H1 (cell line): ENCODE data around the gene OR10H5. TPM values are rescaled to one million over a fixed set of nuclear protein-coding genes. Genes with fewer than 3 reads are reported as not detected.

Source experiments
- CTCF ChIA-PET: fragments of 300-600 bp; sonication (Branson Sonifier 250); formaldehyde crosslinking; loops from one replicate; lab custom pipeline; 2021; ENCODE audit not compliant: partially characterized antibody; lab: Charles Lee
- POLR2A ChIA-PET: fragments of 300-600 bp; sonication (Branson Sonifier 250); formaldehyde crosslinking; loops from one replicate; lab custom pipeline; 2021; ENCODE audit warnings: inconsistent platforms; ENCODE audit not compliant: partially characterized antibody; lab: Charles Lee
- DNase-seq, 2 experiments: peaks; one replicate each; pipeline versions ENCODE4 v3.0.0 to v3.0.0-alpha.2; 2010 to 2022; ENCODE audit warnings: low spot score in 2 of 2, low read depth in 1 of 2, mixed read lengths in 1 of 2
- FAIRE-seq: peaks from 2 replicates; lab custom pipeline; 2011; peaks lifted over from hg19 to GRCh38; lab: Jason Lieb, UNC
- H2AFZ ChIP-seq: 2 replicates; pipeline ENCODE4 v1.8.1; 2012; ENCODE audit warnings: low read length, inconsistent platforms
- H2AK5ac ChIP-seq: 2 replicates; pipeline ENCODE4 v1.6.1; 2013; ENCODE audit warnings: low read depth, low read length
- H2BK120ac ChIP-seq: replicated peaks from 2 replicates; pipeline ENCODE3; 2013; ENCODE audit warnings: low read depth, low read length, inconsistent platforms
- H2BK12ac ChIP-seq: 2 replicates; pipeline ENCODE4 v1.6.1; 2013; ENCODE audit warnings: low read depth, low read length
- H2BK15ac ChIP-seq: 2 replicates; pipeline ENCODE4 v1.6.1; 2013; ENCODE audit warnings: low read length
- H2BK20ac ChIP-seq: 2 replicates; pipeline ENCODE4 v1.6.1; 2013; ENCODE audit warnings: low read length
- H2BK5ac ChIP-seq: 2 replicates; pipeline ENCODE4 v1.6.1; 2013; ENCODE audit warnings: low read depth, low read length
- H3K14ac ChIP-seq: 2 replicates; pipeline ENCODE4 v1.6.1; 2013; ENCODE audit warnings: inconsistent platforms; ENCODE audit not compliant: insufficient read length
- H3K18ac ChIP-seq: 2 replicates; pipeline ENCODE4 v1.6.1; 2013; ENCODE audit warnings: low read length; ENCODE audit errors: extremely low read depth
- H3K23ac ChIP-seq: 2 replicates; pipeline ENCODE4 v1.6.1; 2013; ENCODE audit warnings: inconsistent platforms; ENCODE audit not compliant: insufficient read length
- H3K23me2 ChIP-seq: 2 replicates; pipeline ENCODE4 v1.6.1; 2013; ENCODE audit warnings: low read depth, low read length
- H3K27ac ChIP-seq: 2 replicates; pipeline ENCODE4 v1.6.1; 2011; ENCODE audit warnings: low read depth, low read length, inconsistent platforms
- H3K27me3 ChIP-seq, 4 experiments: replicated peaks in 1 of 4; 1 replicate in 1 of 4; 2 replicates in 3 of 4; pipeline versions ENCODE4 v1.6.1 to v1.8.1; 2011 to 2013; ENCODE audit warnings: low read length in 3 of 4, mild to moderate bottlenecking in 3 of 4, inconsistent platforms in 2 of 4, mixed read lengths in 2 of 4, moderate library complexity in 1 of 4; ENCODE audit not compliant: control insufficient read depth in 3 of 4, insufficient read depth in 3 of 4; ENCODE audit errors: extremely low read depth in 1 of 4
- H3K36me3 ChIP-seq, 4 experiments: 2 replicates each; pipeline versions ENCODE4 v1.6.1 to v1.8.1; 2011 to 2013; ENCODE audit warnings: mild to moderate bottlenecking in 4 of 4, low read length in 3 of 4, moderate library complexity in 2 of 4, control low read depth in 1 of 4, inconsistent platforms in 1 of 4; ENCODE audit not compliant: insufficient read depth in 4 of 4, control insufficient read depth in 2 of 4
- H3K4ac ChIP-seq: replicated peaks from 2 replicates; pipeline ENCODE3; 2013; ENCODE audit warnings: low read length, low read depth, mixed read lengths, inconsistent platforms; ENCODE audit not compliant: insufficient read length
- H3K4me1 ChIP-seq, 4 experiments: replicated peaks in 1 of 4; 1 replicate in 1 of 4; 2 replicates in 3 of 4; pipeline versions ENCODE4 v1.6.1 to v1.8.1; 2011 to 2013; ENCODE audit warnings: low read length in 3 of 4, inconsistent platforms in 2 of 4, mixed read lengths in 1 of 4; ENCODE audit not compliant: insufficient read depth in 4 of 4, control insufficient read depth in 3 of 4
- H3K4me2 ChIP-seq, 2 experiments: 2 replicates each; pipeline versions ENCODE4 v1.6.1 to v1.8.1; 2011 to 2013; ENCODE audit warnings: low read depth in 2 of 2, low read length in 2 of 2, control low read depth in 1 of 2, inconsistent platforms in 1 of 2, mild to moderate bottlenecking in 1 of 2; ENCODE audit not compliant: insufficient read depth in 1 of 2
- H3K4me3 ChIP-seq, 4 experiments: fragments of 200-600, 300-600 bp in 1 of 4; sonication (generic), shearing (Covaris generic), sonication (Bioruptor Twin) in 1 of 4; 2 replicates each; pipeline versions ENCODE4 v1.5.1 to v1.8.1; 2011 to 2016; ENCODE audit warnings: low read length in 4 of 4, low read depth in 3 of 4, control low read depth in 2 of 4, inconsistent platforms in 2 of 4, mild to moderate bottlenecking in 2 of 4, mixed read lengths in 1 of 4, moderate library complexity in 1 of 4; ENCODE audit not compliant: insufficient read depth in 2 of 4; ENCODE audit errors: extremely low read depth in 1 of 4
- H3K56ac ChIP-seq: replicated peaks from 2 replicates; pipeline ENCODE3; 2013; ENCODE audit warnings: low read depth, mild to moderate bottlenecking, mixed read lengths, low read length, inconsistent platforms; ENCODE audit not compliant: insufficient read length
- H3K79me1 ChIP-seq: 2 replicates; pipeline ENCODE4 v1.6.1; 2013; ENCODE audit warnings: low read depth, low read length, control low read depth
- H3K79me2 ChIP-seq, 2 experiments: 2 replicates each; pipeline versions ENCODE4 v1.6.1 to v1.8.1; 2012 to 2013; ENCODE audit warnings: low read length in 2 of 2, mild to moderate bottlenecking in 2 of 2, inconsistent platforms in 1 of 2; ENCODE audit not compliant: insufficient read depth in 2 of 2, control insufficient read depth in 1 of 2
- H3K9ac ChIP-seq, 4 experiments: replicated peaks in 1 of 4; 1 replicate in 1 of 4; 2 replicates in 3 of 4; pipeline versions ENCODE4 v1.6.1 to v1.8.1; 2011 to 2013; ENCODE audit warnings: low read depth in 3 of 4, low read length in 3 of 4, control low read depth in 2 of 4, mild to moderate bottlenecking in 2 of 4, moderate library complexity in 2 of 4, inconsistent platforms in 1 of 4; ENCODE audit errors: extremely low read depth in 1 of 4
- H3K9me3 ChIP-seq, 2 experiments: 2 replicates each; pipeline versions ENCODE4 v1.6.1 to v1.8.1; 2012 to 2013; ENCODE audit warnings: mild to moderate bottlenecking in 2 of 2, moderate library complexity in 2 of 2, control low read depth in 1 of 2, inconsistent platforms in 1 of 2, low read depth in 1 of 2, low read length in 1 of 2, mixed read lengths in 1 of 2; ENCODE audit not compliant: insufficient read depth in 2 of 2
- H4K20me1 ChIP-seq, 2 experiments: replicated peaks in 1 of 2; 2 replicates each; pipeline versions ENCODE3 to v1.8.1; 2011 to 2013; ENCODE audit warnings: inconsistent platforms in 2 of 2, low read length in 2 of 2, mild to moderate bottlenecking in 1 of 2; ENCODE audit not compliant: insufficient read depth in 2 of 2, control insufficient read depth in 1 of 2
- H4K5ac ChIP-seq: 2 replicates; pipeline ENCODE4 v1.6.1; 2013; ENCODE audit warnings: low read length, low read depth, mixed read lengths, inconsistent platforms; ENCODE audit not compliant: insufficient read length
- H4K8ac ChIP-seq: 2 replicates; pipeline ENCODE4 v1.8.0; 2013; ENCODE audit warnings: mild to moderate bottlenecking, moderate library complexity, low read length, inconsistent platforms; ENCODE audit not compliant: insufficient read depth; ENCODE audit errors: extremely low read depth
- H4K91ac ChIP-seq: replicated peaks from 2 replicates; pipeline ENCODE3; 2013; ENCODE audit warnings: low read length, mixed read lengths, inconsistent platforms; ENCODE audit not compliant: insufficient read length
- CTCF ChIP-seq, 3 experiments: IDR thresholded peaks; 1 replicate in 2 of 3; 2 replicates in 1 of 3; pipeline versions ENCODE4 v1.5.1 to v1.6.1; 2011; ENCODE audit warnings: low read length in 3 of 3, mild to moderate bottlenecking in 3 of 3, inconsistent platforms in 2 of 3, low read depth in 1 of 3, moderate library complexity in 1 of 3; ENCODE audit not compliant: insufficient read depth in 1 of 3; ENCODE audit errors: control extremely low read depth in 1 of 3
- EZH2 ChIP-seq: fragments of 200-600 bp; sonication (generic); IDR thresholded peaks from 2 replicates; pipeline ENCODE4 v1.7.1; 2012; ENCODE audit warnings: low read depth, mild to moderate bottlenecking, moderate library complexity, low read length, inconsistent platforms; ENCODE audit not compliant: severe bottlenecking
- FOSL1 ChIP-seq: IDR thresholded peaks from 2 replicates; pipeline ENCODE4 v1.6.1; 2011; ENCODE audit warnings: mild to moderate bottlenecking, low read depth, low read length, moderate library complexity; ENCODE audit not compliant: insufficient read depth
- POU5F1 ChIP-seq: IDR thresholded peaks from 2 replicates; pipeline ENCODE4 v1.6.1; 2011; ENCODE audit warnings: low read depth, mild to moderate bottlenecking, low read length, moderate library complexity
- TAF7 ChIP-seq: optimal IDR thresholded peaks from 2 replicates; pipeline ENCODE3; 2011; ENCODE audit warnings: low read depth, mild to moderate bottlenecking, inconsistent platforms, low read length, moderate library complexity, borderline replicate concordance
- WGBS, 2 experiments: shearing (Covaris generic) in 1 of 2; methylation state at CpG; one replicate each; pipeline versions ENCODE4 v1.1.6 to v1.1.7; 2013 to 2015; ENCODE audit warnings: low lambda C conversion rate in 2 of 2, mixed read lengths in 2 of 2, inconsistent platforms in 1 of 2, low coverage in 1 of 2, missing lambda C conversion rate in 1 of 2; ENCODE audit not compliant: insufficient replicate concordance in 2 of 2, insufficient coverage in 1 of 2, insufficient read length in 1 of 2; ENCODE audit errors: extremely low coverage in 1 of 2, missing lambda C conversion rate in 1 of 2; 5-methylcytosine and 5-hydroxymethylcytosine counted together
- polyA plus RNA-seq, 7 experiments: library from polyadenylated mRNA; depleted of rRNA in 3 of 7; stranded (reverse) in 5 of 7; unstranded in 2 of 7; fragments of >200 nt in 5 of 7; fragments of 200-250 nt in 2 of 7; gene quantifications; 1 replicate in 5 of 7; 2 replicates in 1 of 7; 4 replicates in 1 of 7; pipeline versions ENCODE4 v1.2.1 to v1.2.3, GENCODE V29; 2011 to 2013; ENCODE audit warnings: missing spikeins in 2 of 7, mixed read lengths in 2 of 7
- total RNA-seq: library from RNA; stranded (reverse); fragmentation: NEBNext Ultra II Directional; extraction: Animal tissue kit (Norgen Biotek cat#: 25700); gene quantifications from 2 replicates; pipeline ENCODE4 v1.2.1, GENCODE V29; 2021

OR10H5 gene
- total and polyA plus RNA-seq, 2 of the 8 experiments (the other 6 are each of a cell fraction or from before 2014, with no cell fraction given), result not detected

GRCh38 chr19:15850385-15850784, 62.9 kb downstream of the OR10H5 start:
- Histone ChIP-seq H3K4ac (no peak overlapping the region), H3K9me3 (peaks cover 49 to 87% of the 10 kb centered on the region in 2 experiments), H3K79me1 (no peaks in the 10 kb centered on the region), H4K5ac (no peak overlapping the region), H2BK12ac (no peak overlapping the region), H3K27me3 (no peaks in the 10 kb centered on the region), H3K9ac (no peak overlapping the region), H4K8ac (no peak overlapping the region), H3K4me2 (no peak overlapping the region), H2BK20ac (no peak overlapping the region), H3K4me3 (no peak overlapping the region), H2BK15ac (no peak overlapping the region), H2BK5ac (no peak overlapping the region), H4K91ac (no peak overlapping the region), H3K14ac (no peak overlapping the region), H3K36me3 (no peaks in the 10 kb centered on the region; a peak in 1 of 8 replicates), H3K79me2 (no peaks in the 10 kb centered on the region), H3K18ac (no peak overlapping the region), H4K20me1 (no peaks in the 10 kb centered on the region), H2AFZ (no peak overlapping the region), H3K56ac (no peak overlapping the region), H3K23me2 (no peaks in the 10 kb centered on the region), H3K23ac (no peak overlapping the region), H3K4me1 (no peaks in the 10 kb centered on the region), H3K27ac (no peak overlapping the region), H2AK5ac (no peak overlapping the region), H2BK120ac (no peak overlapping the region)
- no peak for TF ChIP-seq TAF7
- TF ChIP-seq FOSL1, result no peak
- TF ChIP-seq POU5F1, result no peak
- TF ChIP-seq CTCF (IDR thresholded peaks at IDR 0.05; ENCODE audit: control extremely low read depth in 1 of 3, insufficient read depth in 1 of 3, low read depth in 1 of 3, low read length in 3 of 3), result no peak
- TF ChIP-seq EZH2, result no peak
- FAIRE-seq, result no peak
- ChIA-PET CTCF (no interaction called here), POLR2A (no interaction called here)
- DNase-seq, result no peak
- WGBS, 2 experiments, result 90% methylated on average over 3 of the region's 3 CpGs; no CpG with 5 or more reads in 1 of the 2 experiments
